HG02970 (cell line): ENCODE results near the gene POLR2F.
"Not testable (repeated sequence)": the region's sequence is repeated elsewhere in the genome, so short reads cannot be mapped to it uniquely, and the experiment has no call there.

Experiments
- ATAC-seq: cut with Tn5 transposase; IDR thresholded peaks from one replicate; pipeline ENCODE4 v1.9.1; 2021; ENCODE audit warnings: mild to moderate bottlenecking, moderate library complexity, moderate number of reproducible peaks; ENCODE audit not compliant: unreplicated experiment, low FRiP score

Gene POLR2F

GRCh38 chr22:37924386-37925065, 29.0 kb upstream of the POLR2F start:
- no peak for ATAC-seq

GRCh38 chr22:37925330-37925729, 28.2 kb upstream of the POLR2F start:
- no peak for ATAC-seq

DNA sequence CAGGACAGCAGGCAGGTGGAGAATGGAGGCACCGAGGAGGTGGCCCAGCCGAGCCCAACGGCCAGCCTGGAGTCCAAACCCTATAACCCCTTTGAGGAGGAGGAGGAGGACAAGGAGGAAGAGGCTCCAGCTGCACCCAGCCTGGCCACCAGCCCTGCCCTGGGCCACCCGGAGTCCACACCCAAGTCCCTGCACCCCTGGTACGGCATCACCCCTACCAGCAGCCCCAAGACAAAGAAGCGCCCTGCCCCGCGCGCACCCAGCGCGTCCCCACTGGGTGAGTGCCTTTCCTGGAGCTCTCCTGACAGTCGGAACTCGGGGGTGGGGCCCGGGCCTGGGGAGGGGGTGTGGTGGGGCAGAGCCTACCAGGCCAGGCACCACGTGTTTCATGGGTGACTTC, 27.7 kb upstream of the POLR2F start:
- no peak for ATAC-seq

- no peak for ATAC-seq
These were observed 27.1 kb upstream of the POLR2F start for GRCh38 chr22:37926358-37926757.

- ATAC-seq = no peak
These were observed 26.5 kb upstream of the POLR2F start for GRCh38 chr22:37926771-37927636.

- no peak for ATAC-seq
These were observed 25.9 kb upstream of the POLR2F start for GRCh38 chr22:37927637-37927936.

GRCh38 chr22:37929390-37929789, 24.1 kb upstream of the POLR2F start:
- no peak for ATAC-seq

- no peak for ATAC-seq
These were observed 23.1 kb upstream of the POLR2F start for GRCh38 chr22:37930270-37930951.

- no peak for ATAC-seq
These were observed 22.5 kb upstream of the POLR2F start for GRCh38 chr22:37930952-37931440.

GRCh38 chr22:37931893-37932389, 21.6 kb upstream of the POLR2F start:
- no peak for ATAC-seq

DNA sequence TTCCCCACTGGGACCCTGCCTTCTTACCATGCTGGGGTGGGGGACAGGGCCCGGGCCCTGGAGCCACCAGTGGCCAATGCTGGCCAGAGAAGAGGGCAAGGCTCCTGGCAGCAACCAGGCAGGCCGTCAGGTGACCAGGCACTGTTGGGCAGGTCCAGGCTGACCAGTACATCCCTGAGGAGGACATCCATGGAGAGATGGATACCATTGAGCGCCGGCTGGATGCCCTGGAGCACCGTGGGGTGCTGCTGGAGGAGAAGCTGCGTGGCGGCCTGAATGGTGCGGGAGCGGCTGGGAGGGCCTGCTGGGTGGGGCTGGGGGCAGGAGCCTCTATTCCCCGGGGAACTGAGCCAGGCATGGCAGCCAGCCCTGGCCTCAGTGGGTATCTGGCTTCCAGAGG, 21.1 kb upstream of the POLR2F start:
- ATAC-seq = no peak

DNA sequence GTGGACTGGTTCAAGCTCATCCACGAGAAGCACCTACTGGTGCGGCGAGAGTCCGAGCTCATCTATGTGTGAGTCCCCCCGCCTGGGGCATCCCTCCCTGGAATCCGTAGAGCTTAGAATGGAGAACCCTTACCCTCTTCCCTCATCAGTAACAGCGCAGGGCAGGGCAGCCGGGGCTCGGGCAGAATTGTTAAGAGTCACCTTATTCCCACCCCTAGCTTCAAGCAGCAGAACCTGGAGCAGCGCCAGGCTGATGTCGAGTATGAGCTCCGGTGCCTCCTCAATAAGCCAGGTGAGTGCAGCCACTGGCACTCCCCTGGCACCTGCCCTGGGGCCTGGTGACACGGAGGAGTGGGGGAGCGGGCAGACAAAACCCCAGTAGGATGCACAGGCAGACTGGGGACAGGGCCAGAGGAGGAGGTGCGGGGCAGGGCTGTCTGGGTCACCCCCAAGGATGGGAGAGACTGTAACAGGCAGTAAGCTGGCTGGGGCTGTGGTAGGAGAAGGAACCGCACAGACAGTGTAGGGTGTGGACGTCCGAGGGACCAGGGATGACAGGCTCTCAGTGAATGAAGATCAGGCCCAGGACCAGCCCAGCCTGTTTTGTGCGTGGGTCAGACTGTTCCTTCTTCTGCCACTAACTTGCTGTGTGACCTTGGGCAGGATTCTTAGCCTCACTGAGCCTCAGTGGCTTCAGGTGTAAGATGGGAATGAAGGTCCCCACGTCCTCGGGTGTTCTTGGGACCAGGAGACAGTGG, 20.5 kb upstream of the POLR2F start:
- ATAC-seq = no peak

GRCh38 chr22:37933711-37934376, 19.7 kb upstream of the POLR2F start:
- ATAC-seq = no peak

DNA sequence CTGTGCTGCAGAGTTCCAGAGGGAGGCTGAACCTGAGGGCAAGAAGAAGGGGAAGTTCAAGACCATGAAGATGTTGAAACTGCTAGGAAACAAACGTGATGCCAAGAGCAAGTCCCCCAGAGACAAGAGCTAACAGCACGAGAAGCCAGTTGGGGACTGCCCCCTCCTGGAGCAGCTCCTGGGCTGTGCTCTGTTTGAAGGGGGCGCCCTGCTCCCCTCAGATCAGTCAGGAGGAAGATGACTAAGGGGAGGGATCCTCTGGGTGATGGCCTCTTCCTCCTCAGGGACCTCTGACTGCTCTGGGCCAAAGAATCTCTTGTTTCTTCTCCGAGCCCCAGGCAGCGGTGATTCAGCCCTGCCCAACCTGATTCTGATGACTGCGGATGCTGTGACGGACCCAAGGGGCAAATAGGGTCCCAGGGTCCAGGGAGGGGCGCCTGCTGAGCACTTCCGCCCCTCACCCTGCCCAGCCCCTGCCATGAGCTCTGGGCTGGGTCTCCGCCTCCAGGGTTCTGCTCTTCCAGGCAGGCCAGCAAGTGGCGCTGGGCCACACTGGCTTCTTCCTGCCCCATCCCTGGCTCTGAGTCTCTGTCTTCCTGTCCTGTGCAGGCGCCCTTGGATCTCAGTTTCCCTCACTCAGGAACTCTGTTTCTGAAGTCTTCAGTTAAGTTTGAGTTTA, 12.7 kb upstream of the POLR2F start:
- ATAC-seq = no peak

GRCh38 chr22:37942133-37942532, 11.4 kb upstream of the POLR2F start:
- ATAC-seq = no peak

- ATAC-seq = no peak
These were observed 10.2 kb upstream of the POLR2F start for GRCh38 chr22:37943136-37943824.

- no peak for ATAC-seq
These were observed 9.7 kb upstream of the POLR2F start for GRCh38 chr22:37943825-37944198.

- not testable (repeated sequence) for ATAC-seq
These were observed 9.1 kb upstream of the POLR2F start for GRCh38 chr22:37944423-37944822.
